Transverse colon (tissue), 3 donors: ENCODE measurements around the gene PHYHIPL.

Source experiments
- CTCF ChIP-seq, 5 experiments: fragments of 200-600 bp in 3 of 5; fragments of 450-650 bp in 2 of 5; sonication (generic) in 3 of 5; IDR thresholded peaks; 1 replicate in 2 of 5; 2 replicates in 3 of 5; pipeline ENCODE4 v1.5.1; 2016 to 2017; ENCODE audit warnings: antibody characterized with exemption in 5 of 5, inconsistent platforms in 3 of 5, mild to moderate bottlenecking in 2 of 5, moderate library complexity in 1 of 5
- POLR2A ChIP-seq: fragments of 450-650 bp; IDR thresholded peaks from one replicate; pipeline ENCODE4 v1.6.1; 2016; ENCODE audit warnings: antibody characterized with exemption, mild to moderate bottlenecking, moderate library complexity

- TF ChIP-seq CTCF (IDR thresholded peaks at IDR 0.05) (no peak), POLR2A (no peak)
Measured at GRCh38 chr10:59255463-59255862, 79.0 kb downstream of the PHYHIPL start.
